Thoracic aorta (tissue), 2 donors: Measurements from ENCODE around the gene HSPB7. TPM values are rescaled to one million over a fixed set of nuclear protein-coding genes. Genes with fewer than 3 reads are reported as not detected.
"Not testable (repeated sequence)": the region's sequence is repeated elsewhere in the genome, so short reads cannot be mapped to it uniquely, and the experiment has no call there.

Source experiments
- ATAC-seq: fragments of 150-250 bp; one replicate; pipeline ENCODE4 v1.8.0; 2017; ENCODE audit warnings: low read depth; ENCODE audit not compliant: insufficient number of reproducible peaks, low FRiP score
- DNase-seq: peaks from one replicate; pipeline ENCODE4 v3.0.0-alpha.2; 2020; ENCODE audit warnings: low spot score
- H3K27ac ChIP-seq, 2 donors: fragments of 200-600 bp; sonication (generic); 1 replicate in 1 of 2; 2 replicates in 1 of 2; pipeline ENCODE4 v1.5.1; 2016; ENCODE audit warnings: mild to moderate bottlenecking in 2 of 2, moderate library complexity in 2 of 2
- H3K27me3 ChIP-seq: fragments of 200-600 bp; sonication (generic); replicated peaks from 2 replicates; pipeline ENCODE4 v1.6.0; 2016; ENCODE audit warnings: mild to moderate bottlenecking; ENCODE audit not compliant: insufficient read depth
- H3K36me3 ChIP-seq: fragments of 200-600 bp; sonication (generic); one replicate; pipeline ENCODE4 v1.5.1; 2016
- H3K4me1 ChIP-seq, 2 donors: fragments of 200-600 bp; sonication (generic); 1 replicate in 1 of 2; 2 replicates in 1 of 2; pipeline versions ENCODE4 v1.5.1 to v1.6.0; 2016; ENCODE audit warnings: low read depth in 2 of 2, mild to moderate bottlenecking in 1 of 2; ENCODE audit not compliant: control insufficient read depth in 1 of 2
- H3K4me3 ChIP-seq: fragments of 200-600 bp; sonication (generic); 2 replicates; pipeline ENCODE4 v1.5.1; 2016; ENCODE audit warnings: mild to moderate bottlenecking
- H3K9me3 ChIP-seq: fragments of 200-600 bp; sonication (generic); 2 replicates; pipeline ENCODE4 v1.5.1; 2016
- total RNA-seq, 2 donors: library from RNA; depleted of rRNA; stranded (reverse); fragments of >200 nt; gene quantifications; one replicate each; pipeline versions ENCODE4 v1.1.0 to v1.2.3, GENCODE V29; 2016
- TF ChIP-seq, protein P1 (sequence below): fragments of 200-600 bp; sonication (generic); IDR thresholded peaks from one replicate; pipeline ENCODE4 v1.5.1; 2019; ENCODE audit warnings: antibody characterized with exemption

HSPB7 gene
- total RNA-seq, 2 donors from 2014 or later, result 223 to 430 TPM

DNA sequence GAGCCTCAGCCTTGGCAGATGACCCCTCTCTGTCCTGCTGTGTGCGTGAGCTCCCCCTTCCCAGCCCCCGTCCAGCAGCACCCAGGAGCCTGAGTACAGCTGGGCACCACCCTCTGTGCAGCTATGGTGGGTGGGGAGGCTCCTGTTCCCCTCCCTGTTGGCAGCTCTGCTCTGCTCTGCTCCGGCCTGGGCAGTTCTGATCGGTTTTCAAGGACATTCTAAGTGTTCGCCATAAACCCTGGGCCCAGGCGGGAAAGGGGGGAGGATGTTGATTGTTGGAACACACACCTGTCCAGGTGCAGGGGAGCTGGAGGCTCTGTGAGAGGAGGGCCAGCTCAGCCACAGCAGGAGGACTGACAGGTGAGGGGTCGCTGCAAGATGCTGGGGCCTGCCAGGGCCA is 25.7 kb upstream of the HSPB7 start, which contains the start of gene CLCNKB:
CLCNKB (plus strand) TSS at position 262 of the 400 bp plus-strand sequence. CDS start 711 bp downstream, outside the sequence.
- TF ChIP-seq, protein P1, sequence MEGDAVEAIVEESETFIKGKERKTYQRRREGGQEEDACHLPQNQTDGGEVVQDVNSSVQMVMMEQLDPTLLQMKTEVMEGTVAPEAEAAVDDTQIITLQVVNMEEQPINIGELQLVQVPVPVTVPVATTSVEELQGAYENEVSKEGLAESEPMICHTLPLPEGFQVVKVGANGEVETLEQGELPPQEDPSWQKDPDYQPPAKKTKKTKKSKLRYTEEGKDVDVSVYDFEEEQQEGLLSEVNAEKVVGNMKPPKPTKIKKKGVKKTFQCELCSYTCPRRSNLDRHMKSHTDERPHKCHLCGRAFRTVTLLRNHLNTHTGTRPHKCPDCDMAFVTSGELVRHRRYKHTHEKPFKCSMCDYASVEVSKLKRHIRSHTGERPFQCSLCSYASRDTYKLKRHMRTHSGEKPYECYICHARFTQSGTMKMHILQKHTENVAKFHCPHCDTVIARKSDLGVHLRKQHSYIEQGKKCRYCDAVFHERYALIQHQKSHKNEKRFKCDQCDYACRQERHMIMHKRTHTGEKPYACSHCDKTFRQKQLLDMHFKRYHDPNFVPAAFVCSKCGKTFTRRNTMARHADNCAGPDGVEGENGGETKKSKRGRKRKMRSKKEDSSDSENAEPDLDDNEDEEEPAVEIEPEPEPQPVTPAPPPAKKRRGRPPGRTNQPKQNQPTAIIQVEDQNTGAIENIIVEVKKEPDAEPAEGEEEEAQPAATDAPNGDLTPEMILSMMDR, result no peak
- Histone ChIP-seq H3K9me3 (no peaks in the 10 kb centered on the region), H3K27me3 (no peaks in the 10 kb centered on the region), H3K4me3 (no peak within 1 kb of the TSS), H3K36me3 (no peaks in the 10 kb centered on the region), H3K27ac (no peak within 1 kb of the TSS), H3K4me1 (peaks cover 0 to 1% of the 10 kb centered on the region in 2 donors)
- no peak for ATAC-seq
- DNase-seq, result no peak

DNA sequence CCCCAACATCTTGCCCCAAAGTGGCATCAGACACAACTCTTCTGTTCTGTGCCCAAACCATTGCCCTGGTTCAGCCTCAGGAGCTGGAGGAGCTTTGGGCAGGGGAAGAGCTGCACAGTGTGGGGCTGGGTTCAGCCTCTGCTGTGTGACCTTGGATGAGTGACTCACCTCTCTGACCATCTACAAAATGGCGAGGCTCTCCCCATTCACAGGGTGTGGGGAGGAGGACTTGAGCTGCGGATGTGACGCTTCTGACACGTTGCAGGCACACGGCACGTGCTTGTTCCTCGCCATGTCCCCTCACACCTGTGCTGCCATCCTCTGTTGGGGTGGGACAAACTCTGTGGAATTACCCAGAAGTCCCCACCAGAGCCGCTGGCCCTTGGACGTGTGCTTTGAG is 24.8 kb upstream of the HSPB7 start:
- H3K4me3 ChIP-seq, H3K27me3 ChIP-seq, H3K27ac ChIP-seq, H3K9me3 ChIP-seq, ATAC-seq, H3K4me1 ChIP-seq, DNase-seq, H3K36me3 ChIP-seq: not testable (repeated sequence)

DNA sequence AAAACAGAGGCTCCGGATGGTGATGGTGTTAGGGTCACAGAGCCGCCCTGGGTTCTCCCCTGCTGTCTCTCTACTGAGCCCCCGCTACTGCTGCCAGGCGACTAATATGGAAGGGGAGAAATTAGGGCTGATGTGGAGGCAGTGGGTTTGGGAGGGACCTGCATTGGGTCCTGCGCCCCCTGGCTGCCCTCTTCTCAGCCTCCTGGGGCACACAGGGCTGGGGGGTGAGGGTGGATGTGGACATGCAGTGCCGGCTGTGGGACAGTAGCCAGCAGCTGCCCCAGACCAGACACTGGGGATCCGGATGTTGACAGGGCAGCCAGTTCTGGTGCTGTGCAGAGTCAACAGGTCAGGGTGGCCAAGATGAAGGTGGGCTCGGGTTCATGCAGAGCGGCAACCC is 24.3 kb upstream of the HSPB7 start:
- no peaks in the 10 kb centered on the region for H3K4me1 ChIP-seq
- H3K27ac ChIP-seq, result no peak overlapping the region
- no peaks in the 10 kb centered on the region for H3K27me3 ChIP-seq
- no peak overlapping the region for H3K4me3 ChIP-seq
- DNase-seq (no peak), ATAC-seq (no peak)
- H3K9me3 ChIP-seq, result no peaks in the 10 kb centered on the region
- no peaks in the 10 kb centered on the region for H3K36me3 ChIP-seq
- TF ChIP-seq, protein P1, result no peak

DNA sequence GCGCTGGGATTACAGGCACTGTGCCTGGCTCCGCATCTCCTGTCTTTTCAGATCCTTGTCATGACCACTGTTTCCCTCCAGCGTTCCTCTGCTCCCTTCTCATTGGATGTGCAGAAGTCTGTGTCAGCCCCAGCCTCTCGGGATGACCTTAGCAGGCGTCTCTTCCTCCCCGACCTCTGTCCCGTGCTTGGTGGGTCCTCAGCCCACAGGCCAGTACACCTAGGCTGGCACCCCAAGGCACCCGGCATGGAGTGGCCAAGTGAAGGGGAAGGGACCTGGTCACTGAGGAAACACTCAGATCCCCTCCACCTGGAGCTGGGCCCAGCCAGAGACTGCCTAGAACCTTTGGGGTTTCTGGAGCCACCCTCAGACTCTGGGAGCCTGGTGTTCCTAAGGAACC is 23.4 kb upstream of the HSPB7 start:
- Histone ChIP-seq H3K36me3 (no peaks in the 10 kb centered on the region), H3K4me3 (no peak overlapping the region), H3K27ac (no peak overlapping the region), H3K27me3 (no peaks in the 10 kb centered on the region), H3K4me1 (no peaks in the 10 kb centered on the region), H3K9me3 (no peaks in the 10 kb centered on the region)
- DNase-seq (no peak), ATAC-seq (no peak)
- TF ChIP-seq, protein P1, result no peak

DNA sequence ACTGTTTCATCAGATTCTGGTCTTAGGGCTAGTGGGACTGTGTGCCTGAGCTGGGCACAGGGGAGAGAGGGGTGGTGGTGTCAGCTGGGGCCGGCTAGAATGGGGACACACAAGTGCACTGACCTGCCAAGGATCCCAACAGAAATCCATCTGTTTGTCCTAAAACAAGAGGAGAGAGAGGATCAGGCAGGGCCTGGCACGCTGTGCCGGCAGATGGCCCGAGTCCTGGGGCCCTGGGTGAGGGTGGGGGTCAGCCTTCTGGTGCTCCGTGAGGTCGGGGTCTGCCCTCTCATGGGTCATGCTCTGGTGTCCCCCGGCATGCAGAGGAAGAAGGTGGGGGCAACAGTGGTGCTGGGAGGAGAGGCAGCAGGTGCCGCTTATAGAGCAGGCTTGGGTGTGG is 22.0 kb upstream of the HSPB7 start:
- not testable (repeated sequence) for DNase-seq, H3K36me3 ChIP-seq, H3K4me3 ChIP-seq, H3K27ac ChIP-seq, H3K9me3 ChIP-seq, H3K4me1 ChIP-seq, ATAC-seq, H3K27me3 ChIP-seq

DNA sequence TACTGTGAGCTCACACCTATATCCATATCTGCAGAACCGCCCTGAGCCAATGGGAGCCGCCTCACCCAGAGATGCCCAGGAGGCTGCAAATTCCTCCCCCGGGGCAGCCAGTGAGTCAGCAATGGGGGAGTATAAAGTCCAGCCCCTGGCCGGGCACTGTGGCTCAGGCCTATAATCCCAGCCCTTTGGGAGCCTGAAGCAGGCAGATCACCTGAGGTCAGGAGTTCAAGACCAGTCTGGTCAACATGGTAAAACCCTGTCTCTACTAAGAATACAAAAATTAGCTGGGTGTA is 20.7 kb upstream of the HSPB7 start:
- no peak overlapping the region for H3K4me3 ChIP-seq
- no peak for ATAC-seq
- no peaks in the 10 kb centered on the region for H3K36me3 ChIP-seq
- no peak for DNase-seq
- H3K27ac ChIP-seq, result no peak overlapping the region
- no peaks in the 10 kb centered on the region for H3K27me3 ChIP-seq
- TF ChIP-seq, protein P1, result no peak
- H3K9me3 ChIP-seq, result no peaks in the 10 kb centered on the region
- no peaks in the 10 kb centered on the region for H3K4me1 ChIP-seq

DNA sequence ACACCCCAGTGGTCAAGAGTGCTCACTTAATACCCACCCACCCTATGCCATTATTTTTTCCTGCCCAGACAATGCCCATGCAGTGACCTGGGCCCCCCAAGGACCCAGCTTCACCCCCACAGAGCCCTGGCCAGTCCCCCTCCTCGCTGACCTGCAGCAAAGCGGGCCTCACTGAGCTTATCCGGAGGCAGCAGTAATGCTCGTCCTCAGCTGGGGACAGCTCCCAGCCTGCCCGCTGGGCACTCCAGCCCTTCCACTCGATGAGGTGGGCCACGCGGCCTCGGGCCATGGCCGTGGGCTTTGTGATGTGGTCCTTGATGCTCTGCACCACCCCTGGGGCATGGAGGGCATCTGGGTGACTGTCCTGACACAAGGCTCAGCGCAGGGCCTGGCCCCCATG is 18.6 kb upstream of the HSPB7 start:
- H3K36me3 ChIP-seq, H3K27me3 ChIP-seq, H3K4me1 ChIP-seq, H3K4me3 ChIP-seq, H3K9me3 ChIP-seq, DNase-seq, H3K27ac ChIP-seq, ATAC-seq: not testable (repeated sequence)

DNA sequence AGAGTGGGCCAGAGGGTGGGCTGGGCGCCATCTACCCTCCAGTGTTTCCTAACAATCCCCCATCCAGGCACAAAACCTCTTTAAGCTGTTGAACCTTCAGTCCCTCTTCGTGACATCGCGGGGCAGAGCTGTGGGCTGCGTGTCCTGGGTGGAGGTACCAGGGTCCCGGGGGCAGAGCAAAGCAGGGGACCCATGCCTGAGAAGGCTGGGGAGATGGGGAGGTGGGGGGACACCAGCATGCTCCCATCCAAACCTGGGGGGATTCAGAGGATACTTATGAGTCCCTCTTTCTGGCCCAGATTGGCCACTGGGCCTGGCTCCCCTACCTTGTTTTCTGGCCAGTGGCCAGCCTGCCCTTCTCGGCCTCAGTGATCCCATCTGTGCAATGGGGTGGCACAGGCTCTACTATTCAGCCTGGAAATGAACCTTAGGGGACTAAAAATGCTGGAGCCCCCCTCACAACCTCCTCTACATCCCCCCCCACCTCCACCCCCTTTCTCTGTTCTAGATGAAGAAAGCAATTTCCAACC is 15.3 kb upstream of the HSPB7 start:
- H3K36me3 ChIP-seq, DNase-seq, H3K27ac ChIP-seq, H3K9me3 ChIP-seq, ATAC-seq, H3K27me3 ChIP-seq, H3K4me3 ChIP-seq, H3K4me1 ChIP-seq: not testable (repeated sequence)
